Smooth muscle cell (in vitro differentiated cells): ENCODE measurements around the gene MYH16. TPM values are rescaled to one million over a fixed set of nuclear protein-coding genes. Genes with fewer than 3 reads are reported as not detected.
"Not testable (repeated sequence)": the region's sequence is repeated elsewhere in the genome, so short reads cannot be mapped to it uniquely, and the experiment has no call there.

ENCODE experiments used
- DNase-seq: peaks from one replicate; lab custom pipeline; 2025; ENCODE audit not compliant: unreplicated experiment; lab: John Stamatoyannopoulos, UW
- H2AFZ ChIP-seq: fragments of 200-600 bp; sonication (generic); 2 replicates; pipeline ENCODE4 v1.6.0; 2016; ENCODE audit warnings: antibody characterized with exemption, low read depth, mild to moderate bottlenecking
- H3F3A ChIP-seq: fragments of 200-600 bp; sonication (generic); 2 replicates; pipeline ENCODE4 v1.6.0; 2017; ENCODE audit warnings: antibody characterized with exemption, low read depth
- H3K27ac ChIP-seq: fragments of 200-600 bp; sonication (generic); 2 replicates; pipeline ENCODE4 v1.5.1; 2016; ENCODE audit warnings: low read depth, mild to moderate bottlenecking
- H3K27me3 ChIP-seq: fragments of 200-600 bp; sonication (generic); 2 replicates; pipeline ENCODE4 v1.6.1; 2016; ENCODE audit warnings: low read depth, mild to moderate bottlenecking
- H3K36me3 ChIP-seq: fragments of 200-600 bp; sonication (generic); 2 replicates; pipeline ENCODE4 v1.5.1; 2016; ENCODE audit warnings: low read depth
- H3K4me1 ChIP-seq: fragments of 200-600 bp; sonication (generic); 2 replicates; pipeline ENCODE4 v1.5.1; 2016; ENCODE audit warnings: low read depth
- H3K4me2 ChIP-seq: fragments of 200-600 bp; sonication (generic); 2 replicates; pipeline ENCODE4 v1.6.0; 2016; ENCODE audit warnings: mild to moderate bottlenecking
- H3K4me3 ChIP-seq: fragments of 200-600 bp; sonication (generic); 2 replicates; pipeline ENCODE4 v1.5.1; 2016; ENCODE audit warnings: mild to moderate bottlenecking
- H3K79me2 ChIP-seq: fragments of 200-600 bp; sonication (generic); 2 replicates; pipeline ENCODE4 v1.6.0; 2016; ENCODE audit warnings: low read depth, mild to moderate bottlenecking
- H3K9ac ChIP-seq: fragments of 200-600 bp; sonication (generic); 2 replicates; pipeline ENCODE4 v1.6.0; 2016; ENCODE audit warnings: low read depth
- H3K9me3 ChIP-seq: fragments of 200-600 bp; sonication (generic); replicated peaks from 2 replicates; pipeline ENCODE4 v1.5.1; 2016; ENCODE audit warnings: low read depth
- H4K20me1 ChIP-seq: fragments of 200-600 bp; sonication (generic); 2 replicates; pipeline ENCODE4 v1.6.0; 2016; ENCODE audit warnings: low read depth
- CTCF ChIP-seq: fragments of 200-600 bp; sonication (generic); IDR thresholded peaks from 2 replicates; pipeline ENCODE4 v1.5.1; 2017; ENCODE audit warnings: borderline replicate concordance, mild to moderate bottlenecking, antibody characterized with exemption; ENCODE audit not compliant: insufficient read depth, poor library complexity, severe bottlenecking
- WGBS: methylation state at CpG from one replicate; pipeline ENCODE4 v1.1.7; 2016; ENCODE audit warnings: low lambda C conversion rate; 5-methylcytosine and 5-hydroxymethylcytosine counted together
- polyA plus RNA-seq: library from polyadenylated mRNA; unstranded; fragments of >200 nt; fragmentation: Nextera tagmentation; extraction: Ambion mirVana; gene quantifications from 2 replicates; pipeline ENCODE4 v1.2.1, GENCODE V29; 2016
- total RNA-seq: library from RNA; depleted of rRNA; stranded (reverse); fragments of >200 nt; gene quantifications from 2 replicates; pipeline ENCODE4 v1.2.3, GENCODE V29; 2014

MYH16 gene
- total and polyA plus RNA-seq, 2 experiments from 2014 or later: not detected

GRCh38 chr7:99355098-99355497, 82.5 kb downstream of the MYH16 start:
- Histone ChIP-seq H4K20me1 (no peaks in the 10 kb centered on the region), H3K27ac (no peak overlapping the region), H3K27me3 (no peaks in the 10 kb centered on the region), H3F3A (no peaks in the 10 kb centered on the region), H3K4me3 (no peak overlapping the region), H3K4me1 (no peaks in the 10 kb centered on the region), H3K9ac (no peak overlapping the region), H3K36me3 (peaks cover 18% of the 10 kb centered on the region), H3K9me3 (no peaks in the 10 kb centered on the region), H3K79me2 (no peaks in the 10 kb centered on the region), H3K4me2 (no peak overlapping the region), H2AFZ (no peak overlapping the region)
- no peak for DNase-seq
- WGBS: 98% methylated on average over 7 of the region's 7 CpGs
- no peak for TF ChIP-seq CTCF

GRCh38 chr7:99357701-99358490, 85.3 kb downstream of the MYH16 start:
- peaks cover 6% of the 10 kb centered on the region for H4K20me1 ChIP-seq
- no peaks in the 10 kb centered on the region for H3K27me3 ChIP-seq
- H3K4me3 ChIP-seq: no peak overlapping the region
- H3K9me3 ChIP-seq: no peaks in the 10 kb centered on the region
- H3K27ac ChIP-seq: no peak overlapping the region
- H3K79me2 ChIP-seq: no peaks in the 10 kb centered on the region
- WGBS: 96% methylated on average over 16 of the region's 16 CpGs
- TF ChIP-seq CTCF: no peak
- no peak overlapping the region for H2AFZ ChIP-seq
- H3K4me1 ChIP-seq: no peaks in the 10 kb centered on the region
- H3K36me3 ChIP-seq: peaks cover 18% of the 10 kb centered on the region
- no peak overlapping the region for H3K9ac ChIP-seq
- H3K4me2 ChIP-seq: no peak overlapping the region
- no peak for DNase-seq
- H3F3A ChIP-seq: peaks cover 10% of the 10 kb centered on the region

- not testable (repeated sequence) for H3K27ac ChIP-seq, H2AFZ ChIP-seq, DNase-seq, H3K4me2 ChIP-seq, H3K4me3 ChIP-seq, H3K27me3 ChIP-seq, H3K9me3 ChIP-seq, H3K4me1 ChIP-seq, H3K79me2 ChIP-seq, H3K9ac ChIP-seq
- Histone ChIP-seq H3K36me3 (peaks cover 19% of the 10 kb centered on the region), H3F3A (peaks cover 15% of the 10 kb centered on the region), H4K20me1 (peaks cover 11% of the 10 kb centered on the region)
- 99% methylated on average over 15 of the region's 15 CpGs for WGBS
Measured at GRCh38 chr7:99358521-99358920, 85.9 kb downstream of the MYH16 start.

DNA sequence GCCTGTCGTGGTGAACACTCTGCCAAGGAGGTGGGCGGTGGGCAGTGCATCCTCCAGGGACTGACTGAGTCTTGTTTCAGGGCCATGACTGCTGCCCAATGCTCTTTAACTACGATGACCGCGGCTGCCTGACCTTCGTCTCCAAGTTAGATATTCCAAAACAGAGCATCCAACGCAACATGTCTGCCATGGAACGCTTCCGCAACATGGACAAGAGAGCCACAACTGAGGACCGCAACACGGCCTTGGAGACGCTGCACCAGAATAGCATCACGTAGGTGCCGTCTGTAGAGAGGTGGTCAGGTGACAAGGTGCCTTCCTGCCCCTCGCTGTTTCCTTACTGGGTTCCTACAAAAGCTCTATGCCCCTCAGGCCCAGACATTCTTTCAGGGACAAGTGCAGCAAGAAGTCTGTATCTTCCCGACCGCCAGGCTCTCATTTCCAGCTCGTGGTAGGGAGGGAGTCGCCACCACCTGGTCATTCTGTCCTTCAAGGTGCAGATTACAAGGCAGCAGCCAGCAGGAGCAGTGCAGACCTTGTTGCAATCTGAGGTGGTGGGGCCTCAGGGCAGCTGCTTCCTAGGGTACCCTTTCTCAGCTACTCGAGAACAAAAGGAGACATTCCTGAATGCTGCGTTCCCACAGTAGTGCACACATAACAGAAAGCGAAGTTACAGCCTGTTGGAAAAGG, 87.0 kb downstream of the MYH16 start:
- TF ChIP-seq CTCF: no peak
- H3K4me1 ChIP-seq: no peaks in the 10 kb centered on the region
- peaks cover 11% of the 10 kb centered on the region for H4K20me1 ChIP-seq
- no peak overlapping the region for H2AFZ ChIP-seq
- H3K27ac ChIP-seq: no peak overlapping the region
- no peaks in the 10 kb centered on the region for H3K9me3 ChIP-seq
- 95% methylated on average over 22 of the region's 22 CpGs for WGBS
- no peak overlapping the region for H3K4me2 ChIP-seq
- H3K9ac ChIP-seq: no peak overlapping the region
- DNase-seq: no peak
- no peaks in the 10 kb centered on the region for H3K27me3 ChIP-seq
- H3K36me3 ChIP-seq: peaks cover 23% of the 10 kb centered on the region
- no peaks in the 10 kb centered on the region for H3K79me2 ChIP-seq
- no peak overlapping the region for H3K4me3 ChIP-seq
- peaks cover 17% of the 10 kb centered on the region for H3F3A ChIP-seq

Other genes starting within 250 kb of the MYH16 start
- gene SMURF1, start 128.7 kb upstream of the MYH16 start, total RNA-seq: 15.5 and 28.5 TPM in 2 replicates
- 16.2 and 17.5 TPM in 2 replicates for gene SMURF1, start 128.7 kb upstream of the MYH16 start, polyA plus RNA-seq
- gene KPNA7, start 64.7 kb upstream of the MYH16 start, total RNA-seq: not detected in 2 replicates
- not detected in 2 replicates for gene KPNA7, start 64.7 kb upstream of the MYH16 start, polyA plus RNA-seq
- gene ARPC1A, start 53.1 kb downstream of the MYH16 start, total RNA-seq: 80.8 and 85.0 TPM in 2 replicates
- 109 and 113 TPM in 2 replicates for gene ARPC1A, start 53.1 kb downstream of the MYH16 start, polyA plus RNA-seq
- 105 and 167 TPM in 2 replicates for gene ARPC1B, start 101.9 kb downstream of the MYH16 start, total RNA-seq
- gene ARPC1B, start 101.9 kb downstream of the MYH16 start, polyA plus RNA-seq: 204 and 225 TPM in 2 replicates
- gene PDAP1, start 135.8 kb downstream of the MYH16 start, total RNA-seq: 57.5 and 89.4 TPM in 2 replicates
- 77.3 and 82.1 TPM in 2 replicates for gene PDAP1, start 135.8 kb downstream of the MYH16 start, polyA plus RNA-seq
- gene BUD31, start 136.1 kb downstream of the MYH16 start, total RNA-seq: 97.2 and 133 TPM in 2 replicates
- gene BUD31, start 136.1 kb downstream of the MYH16 start, polyA plus RNA-seq: 222 and 249 TPM in 2 replicates
- gene PTCD1, start 166.0 kb downstream of the MYH16 start, total RNA-seq: 2.7 and 10.8 TPM in 2 replicates
- 4.5 and 6.6 TPM in 2 replicates for gene PTCD1, start 166.0 kb downstream of the MYH16 start, polyA plus RNA-seq
- gene CPSF4, start 166.1 kb downstream of the MYH16 start, total RNA-seq: 23.6 and 27.1 TPM in 2 replicates
- 30.3 and 37.0 TPM in 2 replicates for gene CPSF4, start 166.1 kb downstream of the MYH16 start, polyA plus RNA-seq
- gene ATP5MF, start 193.3 kb downstream of the MYH16 start, total RNA-seq: 1,182 and 2,081 TPM in 2 replicates
- gene ATP5MF, start 193.3 kb downstream of the MYH16 start, polyA plus RNA-seq: 698 and 730 TPM in 2 replicates
- 1.6 and 2.5 TPM in 2 replicates for gene ZNF789, start 200.1 kb downstream of the MYH16 start, total RNA-seq
- 2.2 and 4.0 TPM in 2 replicates for gene ZNF789, start 200.1 kb downstream of the MYH16 start, polyA plus RNA-seq
- gene ZNF394, start 227.4 kb downstream of the MYH16 start, total RNA-seq: 14.6 and 27.7 TPM in 2 replicates
- 13.2 and 21.2 TPM in 2 replicates for gene ZNF394, start 227.4 kb downstream of the MYH16 start, polyA plus RNA-seq
- gene ZKSCAN5, start 231.8 kb downstream of the MYH16 start, total RNA-seq: 16.5 and 20.2 TPM in 2 replicates
- 7.6 and 8.4 TPM in 2 replicates for gene ZKSCAN5, start 231.8 kb downstream of the MYH16 start, polyA plus RNA-seq